Skin epidermis (tissue), 12 donors: ENCODE data around the gene CD226.
A peak's percentile ranks its signal among the peaks of the same experiment; 100 is the strongest.
"Not testable (repeated sequence)": the region's sequence is repeated elsewhere in the genome, so short reads cannot be mapped to it uniquely, and the experiment has no call there.

Experiments used
- H3K27ac ChIP-seq, 21 experiments: fragments of 200-600 bp; sonication (generic) in 11 of 21; one replicate each; pipeline ENCODE4 v1.5.0; 2020; ENCODE audit warnings: mild to moderate bottlenecking in 3 of 21, inconsistent platforms in 2 of 21, moderate library complexity in 2 of 21
- H3K4me3 ChIP-seq, 7 experiments: fragments of 200-600 bp; sonication (generic) in 2 of 7; one replicate each; pipeline ENCODE4 v1.5.0; 2020; ENCODE audit warnings: inconsistent platforms in 2 of 7, mild to moderate bottlenecking in 2 of 7, moderate library complexity in 1 of 7

Gene CD226

GRCh38 chr18:69947361-69948133 is at the start of gene CD226:
Gene CD226, minus strand, starts transcription at chr18:69947873. Its CDS starts 467 bp downstream, at chr18:69947406.
- H3K4me3 ChIP-seq = peak within 1 kb of the TSS in 3 of 7 experiments; percentile 6 to 11 (median 8)
- H3K27ac ChIP-seq = peak within 1 kb of the TSS in 8 of 21 experiments; percentile 7 to 82 (median 34)

GRCh38 chr18:69996951-69997798 is 49.5 kb upstream of the CD226 start:
- Histone ChIP-seq H3K27ac (no peak overlapping the region), H3K4me3 (no peak overlapping the region)

GRCh38 chr18:69996417-69996816 is 48.7 kb upstream of the CD226 start:
- Histone ChIP-seq H3K4me3 (no peak overlapping the region), H3K27ac (no peak overlapping the region)

GRCh38 chr18:69995774-69996173 is 48.1 kb upstream of the CD226 start:
- H3K4me3 ChIP-seq = no peak overlapping the region
- H3K27ac ChIP-seq = no peak overlapping the region

- no peak overlapping the region for H3K27ac ChIP-seq
- H3K4me3 ChIP-seq = no peak overlapping the region
These were observed 45.1 kb upstream of the CD226 start for GRCh38 chr18:69992776-69993175.

GRCh38 chr18:69987870-69988269 is 40.2 kb upstream of the CD226 start:
- Histone ChIP-seq H3K27ac (no peak overlapping the region), H3K4me3 (no peak overlapping the region)

GRCh38 chr18:69985239-69985638 is 37.6 kb upstream of the CD226 start:
- no peak overlapping the region for H3K4me3 ChIP-seq
- H3K27ac ChIP-seq = no peak overlapping the region

GRCh38 chr18:69982417-69982816 is 34.7 kb upstream of the CD226 start:
- Histone ChIP-seq H3K27ac (no peak overlapping the region), H3K4me3 (no peak overlapping the region)

- H3K27ac ChIP-seq = no peak overlapping the region
- no peak overlapping the region for H3K4me3 ChIP-seq
These were observed 34.3 kb upstream of the CD226 start for GRCh38 chr18:69981948-69982347.

GRCh38 chr18:69980982-69981804 is 33.5 kb upstream of the CD226 start:
- H3K27ac ChIP-seq = no peak overlapping the region
- H3K4me3 ChIP-seq = no peak overlapping the region

GRCh38 chr18:69980509-69980908 is 32.8 kb upstream of the CD226 start:
- H3K27ac ChIP-seq = no peak overlapping the region

GRCh38 chr18:69978732-69979715 is 31.4 kb upstream of the CD226 start:
- Histone ChIP-seq H3K27ac (no peak overlapping the region), H3K4me3 (no peak overlapping the region)

More at GRCh38 chr18:69980509-69980908, 32.8 kb upstream of the CD226 start:
- no peak overlapping the region for H3K4me3 ChIP-seq

GRCh38 chr18:69975294-69975693 is 27.6 kb upstream of the CD226 start:
- not testable (repeated sequence) for H3K4me3 ChIP-seq, H3K27ac ChIP-seq

- Histone ChIP-seq H3K4me3 (no peak overlapping the region), H3K27ac (no peak overlapping the region)
These were observed 26.7 kb upstream of the CD226 start for GRCh38 chr18:69974365-69974764.

- no peak overlapping the region for H3K4me3 ChIP-seq
- no peak overlapping the region for H3K27ac ChIP-seq
These were observed 21.8 kb upstream of the CD226 start for GRCh38 chr18:69969491-69969890.

- Histone ChIP-seq H3K27ac (no peak overlapping the region), H3K4me3 (no peak overlapping the region)
These were observed 20.4 kb upstream of the CD226 start for GRCh38 chr18:69968039-69968438.

GRCh38 chr18:69963196-69963595 is 15.5 kb upstream of the CD226 start:
- Histone ChIP-seq H3K27ac (no peak overlapping the region), H3K4me3 (no peak overlapping the region)

- Histone ChIP-seq H3K27ac (no peak overlapping the region), H3K4me3 (no peak overlapping the region)
These were observed 14.0 kb upstream of the CD226 start for GRCh38 chr18:69961718-69962117.

- Histone ChIP-seq H3K27ac (peak overlapping the region in 1 of 21 experiments; percentile 68), H3K4me3 (no peak overlapping the region)
These were observed 10.7 kb upstream of the CD226 start for GRCh38 chr18:69958422-69958821.
